IMR-90 (cell line): ENCODE measurements around the gene MTUS2. TPM values are rescaled to one million over a fixed set of nuclear protein-coding genes. Genes with fewer than 3 reads are reported as not detected.

ENCODE experiments used
- ATAC-seq: fragments of 200-7000 bp; cut with Tn5 transposase; 2 replicates; pipeline ENCODE4 v1.9.1; 2020; ENCODE audit warnings: low read depth, mild to moderate bottlenecking, moderate library complexity
- BruUV-seq: library from RNA; stranded (reverse); fragments of 400-500 nt; replicated peaks from 2 replicates; lab custom pipeline; 2021; lab: Mats Ljungman, UMichigan
- CTCF ChIA-PET: fragments of 300-600 bp; formaldehyde crosslinking; extraction: SDS; loops from one replicate; lab custom pipeline; 2021; ENCODE audit warnings: antibody characterized with exemption; lab: Yijun Ruan, JAX
- POLR2A ChIA-PET: fragments of 300-600 bp; sonication (Branson Sonifier 250); formaldehyde crosslinking; loops from one replicate; lab custom pipeline; 2022; ENCODE audit warnings: antibody characterized with exemption; ENCODE audit not compliant: unreplicated experiment; lab: Charles Lee
- DNase-seq: peaks from one replicate; pipeline ENCODE4 v3.0.0; 2013
- H2AFZ ChIP-seq: replicated peaks from 2 replicates; pipeline ENCODE3; 2013; ENCODE audit warnings: low read length, mild to moderate bottlenecking; ENCODE audit not compliant: poor library complexity
- H2AK5ac ChIP-seq: 2 replicates; pipeline ENCODE4 v1.6.1; 2013; ENCODE audit warnings: low read depth, low read length, inconsistent platforms
- H2AK9ac ChIP-seq: replicated peaks from 2 replicates; pipeline ENCODE3; 2013; ENCODE audit warnings: mild to moderate bottlenecking, low read depth, low read length, moderate library complexity; ENCODE audit not compliant: poor library complexity
- H2BK120ac ChIP-seq: 2 replicates; pipeline ENCODE4 v1.6.1; 2013; ENCODE audit warnings: low read depth, low read length, inconsistent platforms
- H2BK15ac ChIP-seq: 3 replicates; pipeline ENCODE4 v1.6.1; 2013; ENCODE audit warnings: low read depth, low read length, inconsistent platforms
- H2BK20ac ChIP-seq: 2 replicates; pipeline ENCODE4 v1.6.1; 2013; ENCODE audit warnings: low read depth, mild to moderate bottlenecking, inconsistent platforms, low read length, moderate library complexity
- H2BK5ac ChIP-seq: 2 replicates; pipeline ENCODE4 v1.6.1; 2013; ENCODE audit warnings: mild to moderate bottlenecking, low read depth, low read length, inconsistent platforms; ENCODE audit not compliant: poor library complexity, severe bottlenecking
- H3K14ac ChIP-seq: replicated peaks from 2 replicates; pipeline ENCODE4 v1.6.1; 2013; ENCODE audit warnings: low read depth, low read length, inconsistent platforms
- H3K18ac ChIP-seq: 2 replicates; pipeline ENCODE4 v1.6.1; 2013; ENCODE audit warnings: low read depth, low read length, control low read depth
- H3K23ac ChIP-seq: 2 replicates; pipeline ENCODE4 v1.6.1; 2013; ENCODE audit warnings: low read depth, low read length, inconsistent platforms
- H3K27ac ChIP-seq: 2 replicates; pipeline ENCODE4 v1.5.1; 2013; ENCODE audit warnings: mild to moderate bottlenecking, control low read depth, low read length; ENCODE audit not compliant: insufficient read depth
- H3K27me3 ChIP-seq: 2 replicates; pipeline ENCODE4 v1.6.1; 2013; ENCODE audit warnings: low read length; ENCODE audit not compliant: control insufficient read depth, insufficient read depth
- H3K36me3 ChIP-seq: 2 replicates; pipeline ENCODE4 v1.6.1; 2013; ENCODE audit warnings: low read length, mixed read lengths; ENCODE audit not compliant: control insufficient read depth, insufficient read depth
- H3K4ac ChIP-seq: 2 replicates; pipeline ENCODE4 v1.6.1; 2013; ENCODE audit warnings: low read depth, low read length, inconsistent platforms
- H3K4me1 ChIP-seq: 2 replicates; pipeline ENCODE4 v1.6.1; 2013; ENCODE audit warnings: low read length, mixed read lengths; ENCODE audit not compliant: control insufficient read depth, insufficient read depth
- H3K4me2 ChIP-seq: 2 replicates; pipeline ENCODE4 v1.6.1; 2013; ENCODE audit warnings: low read depth, mild to moderate bottlenecking, control low read depth, low read length, moderate library complexity
- H3K4me3 ChIP-seq: 2 replicates; pipeline ENCODE4 v1.5.1; 2013; ENCODE audit warnings: low read depth, mild to moderate bottlenecking, control low read depth, low read length, moderate library complexity; ENCODE audit not compliant: insufficient read depth
- H3K56ac ChIP-seq: 2 replicates; pipeline ENCODE4 v1.6.1; 2013; ENCODE audit warnings: low read length, inconsistent platforms; ENCODE audit not compliant: insufficient read depth; ENCODE audit errors: extremely low read depth
- H3K79me1 ChIP-seq, 2 experiments: 2 replicates each; pipeline ENCODE4 v1.6.1; 2013; ENCODE audit warnings: low read length in 2 of 2, inconsistent platforms in 1 of 2, low read depth in 1 of 2
- H3K9ac ChIP-seq: 2 replicates; pipeline ENCODE4 v1.6.1; 2013; ENCODE audit warnings: low read depth, low read length, control low read depth
- H3K9me1 ChIP-seq: 2 replicates; pipeline ENCODE4 v1.6.1; 2013; ENCODE audit warnings: low read length, inconsistent platforms; ENCODE audit not compliant: insufficient read depth
- H3K9me3 ChIP-seq: 2 replicates; pipeline ENCODE4 v1.6.1; 2013; ENCODE audit warnings: low read length; ENCODE audit not compliant: control insufficient read depth, insufficient read depth
- H4K20me1 ChIP-seq: 2 replicates; pipeline ENCODE4 v1.6.1; 2013; ENCODE audit warnings: low read length, inconsistent platforms; ENCODE audit not compliant: insufficient read depth
- H4K5ac ChIP-seq: 2 replicates; pipeline ENCODE4 v1.6.1; 2013; ENCODE audit warnings: mild to moderate bottlenecking, low read depth, low read length, control low read depth
- H4K8ac ChIP-seq, 2 experiments: 2 replicates each; pipeline ENCODE4 v1.6.1; 2013; ENCODE audit warnings: low read depth in 2 of 2, low read length in 2 of 2, control low read depth in 1 of 2, inconsistent platforms in 1 of 2
- H4K91ac ChIP-seq: 2 replicates; pipeline ENCODE4 v1.6.1; 2013; ENCODE audit warnings: low read depth, low read length, inconsistent platforms; ENCODE audit not compliant: insufficient read depth
- RAD21 ChIP-seq: IDR thresholded peaks from 2 replicates; pipeline ENCODE4 v1.6.1; 2012; ENCODE audit warnings: low read length, improper control_type of control experiment
- WGBS, 2 experiments: methylation state at CpG; one replicate each; pipeline versions ENCODE4 v1.1.5 to v1.1.7; 2013; ENCODE audit warnings: missing lambda C conversion rate in 2 of 2; ENCODE audit not compliant: insufficient read length in 1 of 2; ENCODE audit errors: extremely low coverage in 2 of 2; 5-methylcytosine and 5-hydroxymethylcytosine counted together
- dilution Hi-C: fragments of 300-500 bp; cut with HindIII; formaldehyde crosslinking; loops from one replicate; pipeline ENCODE4 v1.14.3; 2018; ENCODE audit warnings: low sequenced_read_pairs; ENCODE audit not compliant: unreplicated experiment
- in situ Hi-C: fragments of 300-500 bp; cut with MboI; formaldehyde crosslinking; loops from 3 replicates; pipeline ENCODE4 v1.14.3; 2019; ENCODE audit warnings: low sequenced_read_pairs, inconsistent platforms, mixed read lengths
- intact Hi-C: fragments of 100-400 bp; cut with micrococcal nuclease; formaldehyde crosslinking; loops from 2 replicates; pipeline ENCODE4 v1.10.0; 2022
- polyA plus RNA-seq, 3 experiments: library from polyadenylated mRNA; depleted of rRNA; stranded (reverse); fragments of >200 nt; gene quantifications; 2 replicates each; pipeline ENCODE4 v1.2.3, GENCODE V29; 2012; ENCODE audit warnings: low replicate concordance in 1 of 3
- total RNA-seq: library from RNA; depleted of rRNA; stranded (reverse); fragments of >200 nt; gene quantifications from 2 replicates; pipeline ENCODE4 v1.2.3, GENCODE V29; 2012

The MTUS2 gene
- total and polyA plus RNA-seq, 2 of the 4 experiments (the other 2 are of a cell fraction), result under 0.01 to 0.02 TPM

DNA sequence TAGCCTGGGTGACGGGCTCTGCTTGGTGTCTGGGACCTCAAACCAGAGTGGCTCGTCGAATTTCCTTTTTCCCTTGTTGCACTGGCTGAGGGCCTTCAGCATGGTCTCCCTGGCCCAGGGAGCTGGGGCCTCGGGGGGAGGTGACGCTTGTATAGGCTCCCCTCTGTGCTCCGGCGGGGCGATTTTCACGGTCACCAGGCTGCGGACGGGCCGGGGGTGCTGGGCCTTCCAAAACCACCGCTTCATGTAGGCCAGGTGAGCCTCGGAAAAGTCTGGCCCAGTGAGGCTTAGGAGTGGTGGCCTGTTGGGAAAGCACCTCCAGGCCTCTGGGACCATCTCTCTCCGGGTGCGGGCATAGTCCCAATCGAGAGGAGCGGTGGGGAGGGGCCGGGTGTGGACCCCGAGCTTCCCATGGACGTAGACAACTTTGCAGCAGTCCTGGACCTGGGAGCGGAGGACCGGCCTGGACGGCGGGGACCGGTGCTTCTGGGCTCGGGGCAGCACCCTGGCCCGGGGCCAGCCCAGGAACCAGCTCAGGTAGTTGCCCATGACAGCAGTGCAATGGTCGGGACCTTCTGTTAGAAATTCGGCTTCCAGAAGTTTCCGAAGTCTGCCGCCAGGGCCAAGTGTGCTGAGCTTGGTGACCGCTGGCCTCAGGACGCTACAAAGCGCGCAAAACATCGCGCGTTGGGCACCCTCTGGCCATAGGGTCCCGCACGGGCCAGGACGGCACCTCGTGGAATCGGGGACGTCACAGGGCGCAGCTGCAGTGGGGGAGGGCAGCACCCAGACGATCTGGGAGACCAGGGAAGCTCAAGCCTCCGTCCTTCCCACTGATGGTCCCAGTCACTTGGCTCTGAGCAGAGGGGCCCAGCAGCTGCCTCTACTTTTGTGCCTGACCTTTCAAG is 41.6 kb upstream of the MTUS2 start:
- Histone ChIP-seq H3K14ac (no peak overlapping the region), H3K4me2 (no peak overlapping the region), H2BK20ac (no peak overlapping the region), H3K4me1 (no peaks in the 10 kb centered on the region), H4K20me1 (no peaks in the 10 kb centered on the region), H3K18ac (no peak overlapping the region), H2AFZ (no peak overlapping the region), H3K9ac (no peak overlapping the region), H3K36me3 (no peaks in the 10 kb centered on the region), H3K4ac (no peak overlapping the region), H3K9me3 (no peaks in the 10 kb centered on the region), H3K56ac (no peak overlapping the region), H2AK9ac (no peak overlapping the region), H3K27me3 (no peaks in the 10 kb centered on the region; the same call in 1 of the 2 replicates), H3K9me1 (no peaks in the 10 kb centered on the region), H2BK120ac (no peak overlapping the region), H3K4me3 (no peak overlapping the region), H4K5ac (no peak overlapping the region), H3K79me1 (no peaks in the 10 kb centered on the region), H3K27ac (no peak overlapping the region), H2BK5ac (no peak overlapping the region), H3K23ac (no peak overlapping the region), H4K8ac (no peak overlapping the region), H2BK15ac (no peak overlapping the region), H4K91ac (no peak overlapping the region), H2AK5ac (no peak overlapping the region)
- intact Hi-C loops, result no loop called here
- ChIA-PET POLR2A (no interaction called here), CTCF (no interaction called here)
- in situ Hi-C loops, result no loop called here
- dilution Hi-C loops, result no loop called here
- no TSS peak for BruUV-seq
- WGBS, 2 experiments, result 83% methylated on average over 18 of the region's 48 CpGs; no CpG with 5 or more reads in 1 of the 2 experiments
- DNase-seq, result no peak
- no peak for ATAC-seq
- TF ChIP-seq RAD21, result no peak
